ENCODE data around the gene JAG2.
"Not testable (repeated sequence)": the region's sequence is repeated elsewhere in the genome, so short reads cannot be mapped to it uniquely, and the experiment has no call there.

The JAG2 gene

GRCh38 chr14:105117257-105117646 is 51.3 kb downstream of the JAG2 start:
- Histone ChIP-seq H3K9ac (ENCODE audit: insufficient read length, low read depth) (no peak overlapping the region), H3K9me3 (ENCODE audit: insufficient read depth, low read length) (peaks cover 23% of the 10 kb centered on the region; the same call in 1 of the 2 replicates), H3K36me3 (ENCODE audit: insufficient read depth, insufficient read length, low read length) (no peaks in the 10 kb centered on the region), H3K4me1 (ENCODE audit: insufficient read depth, insufficient read length) (no peaks in the 10 kb centered on the region), H3K4me3 (ENCODE audit: insufficient read length, low read depth) (no peak overlapping the region), H3K27me3 (ENCODE audit: insufficient read depth, insufficient read length) (no peaks in the 10 kb centered on the region)
- TF ChIP-seq YY1 (IDR thresholded peaks at IDR 0.05; ENCODE audit: insufficient read depth, insufficient read length): no peak
- no peak for TF ChIP-seq SUZ12 (IDR thresholded peaks at IDR 0.05; ENCODE audit: extremely low read depth, insufficient read depth, insufficient read length)
- TF ChIP-seq ZNF274 (IDR thresholded peaks at IDR 0.05; ENCODE audit: low read depth, low read length): no peak
- no peak for DNase-seq (ENCODE audit: low read depth, low spot score)

GRCh38 chr14:105116451-105117256 is 51.9 kb downstream of the JAG2 start:
- H3K4me1 ChIP-seq (ENCODE audit: insufficient read depth, insufficient read length): no peaks in the 10 kb centered on the region
- no peak overlapping the region for H3K4me3 ChIP-seq (ENCODE audit: insufficient read length, low read depth)
- TF ChIP-seq YY1 (IDR thresholded peaks at IDR 0.05; ENCODE audit: insufficient read depth, insufficient read length): no peak
- no peak for TF ChIP-seq SUZ12 (IDR thresholded peaks at IDR 0.05; ENCODE audit: extremely low read depth, insufficient read depth, insufficient read length)
- no peak for TF ChIP-seq ZNF274 (IDR thresholded peaks at IDR 0.05; ENCODE audit: low read depth, low read length)
- no peaks in the 10 kb centered on the region for H3K27me3 ChIP-seq (ENCODE audit: insufficient read depth, insufficient read length)
- no peak for DNase-seq (ENCODE audit: low read depth, low spot score)
- H3K36me3 ChIP-seq (ENCODE audit: insufficient read depth, insufficient read length, low read length): no peaks in the 10 kb centered on the region
- H3K9me3 ChIP-seq (ENCODE audit: insufficient read depth, low read length): peaks cover 17% of the 10 kb centered on the region; the same call in 1 of the 2 replicates
- no peak overlapping the region for H3K9ac ChIP-seq (ENCODE audit: insufficient read length, low read depth)

GRCh38 chr14:105109243-105109642 is 59.3 kb downstream of the JAG2 start:
- not testable (repeated sequence) for H3K4me1 ChIP-seq (ENCODE audit: insufficient read depth, insufficient read length); H3K9ac ChIP-seq (ENCODE audit: insufficient read length, low read depth); H3K9me3 ChIP-seq (ENCODE audit: insufficient read depth, low read length); H3K36me3 ChIP-seq (ENCODE audit: insufficient read depth, insufficient read length, low read length); H3K4me3 ChIP-seq (ENCODE audit: insufficient read length, low read depth); DNase-seq (ENCODE audit: low read depth, low spot score); H3K27me3 ChIP-seq (ENCODE audit: insufficient read depth, insufficient read length)

- Histone ChIP-seq H3K4me1 (ENCODE audit: insufficient read depth, insufficient read length) (no peaks in the 10 kb centered on the region), H3K9ac (ENCODE audit: insufficient read length, low read depth) (no peak overlapping the region), H3K9me3 (ENCODE audit: insufficient read depth, low read length) (no peaks in the 10 kb centered on the region), H3K27me3 (ENCODE audit: insufficient read depth, insufficient read length) (no peaks in the 10 kb centered on the region), H3K36me3 (ENCODE audit: insufficient read depth, insufficient read length, low read length) (no peaks in the 10 kb centered on the region), H3K4me3 (ENCODE audit: insufficient read length, low read depth) (no peak overlapping the region)
- TF ChIP-seq ZNF274 (IDR thresholded peaks at IDR 0.05; ENCODE audit: low read depth, low read length) (no peak), SUZ12 (IDR thresholded peaks at IDR 0.05; ENCODE audit: extremely low read depth, insufficient read depth, insufficient read length) (no peak), YY1 (IDR thresholded peaks at IDR 0.05; ENCODE audit: insufficient read depth, insufficient read length) (no peak)
- DNase-seq (ENCODE audit: low read depth, low spot score): no peak
These were observed 60.1 kb downstream of the JAG2 start for GRCh38 chr14:105108516-105108864.

- Histone ChIP-seq H3K4me1 (ENCODE audit: insufficient read depth, insufficient read length) (no peaks in the 10 kb centered on the region), H3K4me3 (ENCODE audit: insufficient read length, low read depth) (no peak overlapping the region), H3K36me3 (ENCODE audit: insufficient read depth, insufficient read length, low read length) (no peaks in the 10 kb centered on the region), H3K27me3 (ENCODE audit: insufficient read depth, insufficient read length) (no peaks in the 10 kb centered on the region), H3K9ac (ENCODE audit: insufficient read length, low read depth) (no peak overlapping the region), H3K9me3 (ENCODE audit: insufficient read depth, low read length) (no peaks in the 10 kb centered on the region)
- TF ChIP-seq YY1 (IDR thresholded peaks at IDR 0.05; ENCODE audit: insufficient read depth, insufficient read length) (no peak), ZNF274 (IDR thresholded peaks at IDR 0.05; ENCODE audit: low read depth, low read length) (no peak)
- no peak for DNase-seq (ENCODE audit: low read depth, low spot score)
These were observed 60.6 kb downstream of the JAG2 start for GRCh38 chr14:105107781-105108515.

- Histone ChIP-seq H3K27me3 (ENCODE audit: insufficient read depth, insufficient read length) (no peaks in the 10 kb centered on the region), H3K9ac (ENCODE audit: insufficient read length, low read depth) (no peak overlapping the region), H3K4me3 (ENCODE audit: insufficient read length, low read depth) (no peak overlapping the region), H3K9me3 (ENCODE audit: insufficient read depth, low read length) (no peaks in the 10 kb centered on the region), H3K4me1 (ENCODE audit: insufficient read depth, insufficient read length) (no peaks in the 10 kb centered on the region), H3K36me3 (ENCODE audit: insufficient read depth, insufficient read length, low read length) (no peaks in the 10 kb centered on the region)
- no peak for DNase-seq (ENCODE audit: low read depth, low spot score)
- TF ChIP-seq SUZ12 (IDR thresholded peaks at IDR 0.05; ENCODE audit: extremely low read depth, insufficient read depth, insufficient read length) (no peak), YY1 (IDR thresholded peaks at IDR 0.05; ENCODE audit: insufficient read depth, insufficient read length) (no peak), ZNF274 (IDR thresholded peaks at IDR 0.05; ENCODE audit: low read depth, low read length) (no peak)
These were observed 61.2 kb downstream of the JAG2 start for GRCh38 chr14:105107351-105107750.

GRCh38 chr14:105105158-105105557 is 63.4 kb downstream of the JAG2 start:
- no peak overlapping the region for H3K4me3 ChIP-seq (ENCODE audit: insufficient read length, low read depth)
- H3K9me3 ChIP-seq (ENCODE audit: insufficient read depth, low read length): peaks cover 12% of the 10 kb centered on the region; the same call in 1 of the 2 replicates
- no peaks in the 10 kb centered on the region for H3K36me3 ChIP-seq (ENCODE audit: insufficient read depth, insufficient read length, low read length)
- no peak overlapping the region for H3K9ac ChIP-seq (ENCODE audit: insufficient read length, low read depth)
- H3K4me1 ChIP-seq (ENCODE audit: insufficient read depth, insufficient read length): no peaks in the 10 kb centered on the region
- TF ChIP-seq ZNF274 (IDR thresholded peaks at IDR 0.05; ENCODE audit: low read depth, low read length) (no peak), SUZ12 (IDR thresholded peaks at IDR 0.05; ENCODE audit: extremely low read depth, insufficient read depth, insufficient read length) (no peak), YY1 (IDR thresholded peaks at IDR 0.05; ENCODE audit: insufficient read depth, insufficient read length) (no peak)
- no peaks in the 10 kb centered on the region for H3K27me3 ChIP-seq (ENCODE audit: insufficient read depth, insufficient read length)
- no peak for DNase-seq (ENCODE audit: low read depth, low spot score)
